ENCODE measurements around the gene GPRC5D.

Gene GPRC5D

DNA sequence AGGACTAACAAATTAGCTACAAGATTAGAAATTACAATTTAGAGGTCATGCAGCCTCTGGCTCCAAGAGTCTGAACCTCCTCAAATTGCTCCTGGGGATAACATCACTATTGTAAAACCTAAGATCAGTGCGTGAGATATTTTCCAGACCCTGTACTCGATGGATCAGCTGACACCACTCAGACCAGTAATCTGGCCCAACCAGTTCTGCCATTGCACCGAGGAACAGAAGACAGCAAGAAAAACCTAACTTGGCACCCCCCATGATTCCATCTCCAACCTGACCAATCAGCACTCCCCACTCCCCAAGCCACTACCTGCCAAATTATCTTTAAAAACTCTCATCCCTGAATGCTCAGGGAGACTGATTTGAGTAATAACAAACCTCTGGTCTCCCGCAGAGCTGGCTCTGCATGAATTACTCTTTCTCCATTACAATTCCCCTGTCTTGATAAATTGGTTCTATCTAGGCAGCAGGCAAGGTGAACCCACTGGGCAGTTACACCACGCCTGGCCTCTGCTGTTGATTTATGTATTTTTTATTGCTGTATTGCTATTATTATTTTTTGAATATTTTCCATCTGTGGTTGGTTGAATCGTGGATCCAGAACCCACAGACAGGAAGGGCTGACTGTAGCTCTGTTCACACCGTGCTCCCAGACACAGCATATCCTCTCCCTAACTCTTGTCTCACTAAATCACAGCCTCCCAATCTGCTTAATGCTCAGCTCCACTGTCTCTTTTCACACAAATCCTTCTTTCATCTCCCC, 38.9 kb upstream of the GPRC5D start:
- TF ChIP-seq, protein P1, sequence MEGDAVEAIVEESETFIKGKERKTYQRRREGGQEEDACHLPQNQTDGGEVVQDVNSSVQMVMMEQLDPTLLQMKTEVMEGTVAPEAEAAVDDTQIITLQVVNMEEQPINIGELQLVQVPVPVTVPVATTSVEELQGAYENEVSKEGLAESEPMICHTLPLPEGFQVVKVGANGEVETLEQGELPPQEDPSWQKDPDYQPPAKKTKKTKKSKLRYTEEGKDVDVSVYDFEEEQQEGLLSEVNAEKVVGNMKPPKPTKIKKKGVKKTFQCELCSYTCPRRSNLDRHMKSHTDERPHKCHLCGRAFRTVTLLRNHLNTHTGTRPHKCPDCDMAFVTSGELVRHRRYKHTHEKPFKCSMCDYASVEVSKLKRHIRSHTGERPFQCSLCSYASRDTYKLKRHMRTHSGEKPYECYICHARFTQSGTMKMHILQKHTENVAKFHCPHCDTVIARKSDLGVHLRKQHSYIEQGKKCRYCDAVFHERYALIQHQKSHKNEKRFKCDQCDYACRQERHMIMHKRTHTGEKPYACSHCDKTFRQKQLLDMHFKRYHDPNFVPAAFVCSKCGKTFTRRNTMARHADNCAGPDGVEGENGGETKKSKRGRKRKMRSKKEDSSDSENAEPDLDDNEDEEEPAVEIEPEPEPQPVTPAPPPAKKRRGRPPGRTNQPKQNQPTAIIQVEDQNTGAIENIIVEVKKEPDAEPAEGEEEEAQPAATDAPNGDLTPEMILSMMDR (IDR thresholded peaks at IDR 0.05): no peak
- Histone ChIP-seq H3K4me1 (peaks cover 3% of the 10 kb centered on the region), H3K79me2 (no peaks in the 10 kb centered on the region), H3K4me2 (ENCODE audit: low read length) (no peak overlapping the region), H3K36me3 (ENCODE audit: control insufficient read depth, insufficient read depth, low read length) (no peaks in the 10 kb centered on the region), H3K4me3 (ENCODE audit: low read depth, low read length) (no peak overlapping the region), H3K27ac (no peak overlapping the region), H3K9me3 (ENCODE audit: control insufficient read depth, low read length) (no peaks in the 10 kb centered on the region), H3K9ac (no peak overlapping the region), H3K27me3 (ENCODE audit: control insufficient read depth, insufficient read depth, low read length) (no peaks in the 10 kb centered on the region), H2AFZ (no peak overlapping the region)

DNA sequence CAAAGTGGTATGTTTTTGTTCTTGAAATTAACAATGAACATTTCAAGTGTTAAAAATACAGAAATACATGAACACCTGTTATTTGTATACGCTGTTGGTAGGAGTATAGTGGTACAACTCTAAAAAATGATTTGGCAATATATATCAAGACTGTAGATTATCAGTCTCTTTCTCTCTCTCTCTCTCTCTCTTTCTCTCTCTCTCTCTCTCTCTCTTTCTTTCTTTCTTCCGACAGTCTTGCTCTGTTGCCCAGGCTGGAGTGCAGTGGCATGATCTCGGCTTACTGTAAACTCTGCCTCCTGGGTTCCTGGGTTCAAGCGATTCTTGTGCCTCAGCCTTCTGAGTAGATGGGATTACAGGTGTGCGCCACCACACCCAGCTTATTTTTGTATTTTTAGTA, 35.5 kb upstream of the GPRC5D start:
- Histone ChIP-seq H3K4me3 (ENCODE audit: low read depth, low read length) (no peak overlapping the region), H3K9ac (no peak overlapping the region), H3K4me1 (peaks cover 3% of the 10 kb centered on the region), H3K79me2 (no peaks in the 10 kb centered on the region), H2AFZ (no peak overlapping the region), H3K9me3 (ENCODE audit: control insufficient read depth, low read length) (no peaks in the 10 kb centered on the region), H3K27ac (no peak overlapping the region), H3K27me3 (ENCODE audit: control insufficient read depth, insufficient read depth, low read length) (no peaks in the 10 kb centered on the region), H3K36me3 (ENCODE audit: control insufficient read depth, insufficient read depth, low read length) (no peaks in the 10 kb centered on the region), H3K4me2 (ENCODE audit: low read length) (no peak overlapping the region)
- TF ChIP-seq, protein P1 (IDR thresholded peaks at IDR 0.05): no peak

DNA sequence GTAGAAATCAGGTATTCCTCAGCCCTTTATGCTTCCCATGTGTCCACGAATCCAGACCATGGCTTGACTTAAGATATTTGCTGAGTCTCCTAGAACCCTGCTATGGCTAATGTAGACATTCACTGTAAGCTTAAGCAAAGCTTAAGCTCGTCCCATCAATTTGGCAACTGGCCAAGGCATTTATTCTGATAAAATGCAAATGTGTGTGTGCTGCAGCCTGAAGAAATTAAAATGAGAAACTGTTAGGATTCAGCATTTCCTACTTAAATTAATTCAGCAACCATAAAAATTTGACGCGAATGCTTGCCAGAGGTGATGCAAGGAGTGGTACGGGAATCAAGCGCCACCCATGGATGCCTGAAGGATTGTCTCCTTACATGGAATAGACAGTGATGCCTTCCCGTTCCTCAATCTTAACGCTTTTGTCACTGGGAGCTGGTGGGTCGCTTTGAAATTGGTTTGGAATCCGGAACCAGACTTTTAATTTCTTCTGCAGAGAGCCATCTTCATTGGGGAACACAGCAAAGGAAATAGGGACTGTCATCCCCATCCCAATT, 34.9 kb upstream of the GPRC5D start:
- H3K9me3 ChIP-seq (ENCODE audit: control insufficient read depth, low read length): no peaks in the 10 kb centered on the region
- peaks cover 3% of the 10 kb centered on the region for H3K4me1 ChIP-seq
- no peak overlapping the region for H3K9ac ChIP-seq
- H3K36me3 ChIP-seq (ENCODE audit: control insufficient read depth, insufficient read depth, low read length): no peaks in the 10 kb centered on the region
- H3K27ac ChIP-seq: no peak overlapping the region
- H2AFZ ChIP-seq: no peak overlapping the region
- H3K4me2 ChIP-seq (ENCODE audit: low read length): no peak overlapping the region
- H3K79me2 ChIP-seq: no peaks in the 10 kb centered on the region
- no peak overlapping the region for H3K4me3 ChIP-seq (ENCODE audit: low read depth, low read length)
- no peaks in the 10 kb centered on the region for H3K27me3 ChIP-seq (ENCODE audit: control insufficient read depth, insufficient read depth, low read length)
- TF ChIP-seq, protein P1 (IDR thresholded peaks at IDR 0.05): no peak

DNA sequence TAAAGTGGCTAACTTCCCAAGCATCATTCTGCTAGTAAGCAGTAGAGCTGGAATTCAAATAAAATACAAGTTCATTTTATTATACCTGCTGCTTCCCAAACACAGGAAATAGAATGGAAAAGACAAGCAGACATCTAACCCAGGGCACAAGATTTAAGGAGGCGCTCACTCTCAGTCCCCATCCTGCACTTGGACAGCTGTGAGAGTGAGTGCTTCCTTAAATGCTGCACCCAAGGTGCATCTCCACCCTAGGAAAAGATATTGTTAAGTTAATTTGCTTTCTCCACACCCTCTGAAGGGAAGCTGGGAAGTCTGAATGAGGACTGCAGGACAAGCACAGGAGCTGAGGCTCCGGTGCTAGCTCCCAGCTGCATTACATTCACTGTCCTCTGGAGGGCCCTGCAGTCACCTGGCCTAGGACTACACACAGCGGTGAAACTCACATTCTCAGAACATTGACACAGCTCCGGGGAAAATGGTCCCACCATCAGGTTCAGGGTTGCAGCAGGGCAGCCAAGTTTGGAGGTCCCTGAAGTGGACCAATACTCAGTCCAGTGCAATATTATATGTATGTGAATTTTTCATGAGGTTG, 33.9 kb upstream of the GPRC5D start:
- Histone ChIP-seq H3K79me2 (peaks cover under 1% of the 10 kb centered on the region), H2AFZ (no peak overlapping the region), H3K27ac (no peak overlapping the region), H3K9me3 (ENCODE audit: control insufficient read depth, low read length) (no peaks in the 10 kb centered on the region), H3K4me1 (peaks cover under 1% of the 10 kb centered on the region), H3K4me2 (ENCODE audit: low read length) (no peak overlapping the region), H3K4me3 (ENCODE audit: low read depth, low read length) (no peak overlapping the region), H3K36me3 (ENCODE audit: control insufficient read depth, insufficient read depth, low read length) (no peaks in the 10 kb centered on the region), H3K9ac (no peak overlapping the region), H3K27me3 (ENCODE audit: control insufficient read depth, insufficient read depth, low read length) (no peaks in the 10 kb centered on the region)
- TF ChIP-seq, protein P1 (IDR thresholded peaks at IDR 0.05): peak; percentile 13

Measured in parathyroid adenoma (tissue), 2 donors.